ELR (cell line): ENCODE measurements around the gene TNFSF13.

Experiments
- DNase-seq: peaks from one replicate; pipeline ENCODE4 v3.0.0-alpha.2; 2015; ENCODE audit warnings: low read depth

Gene TNFSF13, protein sequence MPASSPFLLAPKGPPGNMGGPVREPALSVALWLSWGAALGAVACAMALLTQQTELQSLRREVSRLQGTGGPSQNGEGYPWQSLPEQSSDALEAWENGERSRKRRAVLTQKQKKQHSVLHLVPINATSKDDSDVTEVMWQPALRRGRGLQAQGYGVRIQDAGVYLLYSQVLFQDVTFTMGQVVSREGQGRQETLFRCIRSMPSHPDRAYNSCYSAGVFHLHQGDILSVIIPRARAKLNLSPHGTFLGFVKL

DNA sequence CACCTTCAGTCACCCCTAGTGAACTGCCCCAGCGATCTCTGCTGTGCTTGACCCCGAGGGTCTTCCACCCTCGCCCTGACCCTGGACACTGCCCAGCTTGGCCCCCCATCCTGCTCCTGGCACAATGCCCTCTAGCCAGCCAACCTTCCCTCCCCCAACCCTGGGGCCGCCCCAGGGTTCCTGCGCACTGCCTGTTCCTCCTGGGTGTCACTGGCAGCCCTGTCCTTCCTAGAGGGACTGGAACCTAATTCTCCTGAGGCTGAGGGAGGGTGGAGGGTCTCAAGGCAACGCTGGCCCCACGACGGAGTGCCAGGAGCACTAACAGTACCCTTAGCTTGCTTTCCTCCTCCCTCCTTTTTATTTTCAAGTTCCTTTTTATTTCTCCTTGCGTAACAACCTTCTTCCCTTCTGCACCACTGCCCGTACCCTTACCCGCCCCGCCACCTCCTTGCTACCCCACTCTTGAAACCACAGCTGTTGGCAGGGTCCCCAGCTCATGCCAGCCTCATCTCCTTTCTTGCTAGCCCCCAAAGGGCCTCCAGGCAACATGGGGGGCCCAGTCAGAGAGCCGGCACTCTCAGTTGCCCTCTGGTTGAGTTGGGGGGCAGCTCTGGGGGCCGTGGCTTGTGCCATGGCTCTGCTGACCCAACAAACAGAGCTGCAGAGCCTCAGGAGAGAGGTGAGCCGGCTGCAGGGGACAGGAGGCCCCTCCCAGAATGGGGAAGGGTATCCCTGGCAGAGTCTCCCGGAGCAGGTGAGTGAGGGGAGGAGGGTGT is at the start of gene TNFSF13:
Gene TNFSF13 (plus strand): TSS at position 207 of the 776 bp plus-strand sequence. CDS start 290 bp downstream, at position 497.
- no peak for DNase-seq

DNA sequence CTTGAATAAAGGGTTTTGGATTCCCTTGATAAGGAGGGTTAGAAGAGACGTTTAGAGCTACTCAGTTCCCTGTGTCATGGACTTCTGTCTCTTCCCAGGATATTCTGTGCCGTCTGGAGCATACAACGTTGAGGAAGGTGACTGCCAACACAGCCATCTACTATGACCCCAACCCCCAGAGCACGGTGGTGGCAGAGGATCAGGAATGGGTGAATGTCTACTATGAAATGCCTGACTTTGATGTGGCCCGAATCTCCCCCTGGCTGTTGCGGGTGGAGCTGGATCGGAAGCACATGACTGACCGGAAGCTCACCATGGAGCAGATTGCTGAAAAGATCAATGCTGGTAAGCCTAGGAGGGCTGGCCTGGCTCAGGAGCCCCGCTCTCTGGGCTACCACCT is 49.7 kb upstream of the TNFSF13 start:
- DNase-seq: no peak

DNA sequence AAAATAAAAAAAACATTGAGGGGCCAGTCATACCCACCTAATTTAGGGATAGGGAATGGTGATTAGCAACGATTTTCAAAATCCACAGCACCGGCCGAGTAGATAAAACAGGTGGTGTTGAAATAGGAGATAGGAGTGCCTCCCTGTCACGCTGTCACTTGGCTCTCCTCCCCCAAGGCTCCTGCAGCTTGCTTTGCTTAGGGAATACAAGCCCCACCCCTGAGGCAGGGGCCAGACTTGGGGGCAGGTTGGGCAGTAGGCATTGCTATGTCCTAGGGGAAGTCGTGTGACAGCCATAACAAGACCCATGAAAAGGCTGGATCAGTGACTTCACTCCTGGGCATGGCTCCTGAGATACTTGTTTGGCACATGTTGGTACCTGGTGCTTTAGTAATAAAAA is 48.6 kb upstream of the TNFSF13 start:
- DNase-seq: no peak

- DNase-seq: no peak
Measured at GRCh38 chr17:7511108-7511507, 47.4 kb upstream of the TNFSF13 start.

DNA sequence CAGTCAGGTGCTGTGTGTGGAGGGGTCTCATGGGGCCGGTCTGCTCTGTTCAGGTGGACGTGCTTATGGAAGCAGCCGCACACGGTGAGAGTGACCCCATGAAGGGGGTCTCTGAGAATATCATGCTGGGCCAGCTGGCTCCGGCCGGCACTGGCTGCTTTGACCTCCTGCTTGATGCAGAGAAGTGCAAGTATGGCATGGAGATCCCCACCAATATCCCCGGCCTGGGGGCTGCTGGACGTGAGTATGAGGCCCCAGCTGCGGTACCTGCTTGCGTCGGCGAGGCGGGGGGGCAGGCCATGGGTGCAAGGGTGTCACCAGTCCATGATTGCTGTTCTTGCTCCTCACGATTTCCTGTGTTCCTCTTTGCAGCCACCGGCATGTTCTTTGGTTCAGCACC is 46.4 kb upstream of the TNFSF13 start:
- DNase-seq: no peak

- DNase-seq: no peak
Measured at GRCh38 chr17:7512824-7513540, 45.6 kb upstream of the TNFSF13 start.

DNA sequence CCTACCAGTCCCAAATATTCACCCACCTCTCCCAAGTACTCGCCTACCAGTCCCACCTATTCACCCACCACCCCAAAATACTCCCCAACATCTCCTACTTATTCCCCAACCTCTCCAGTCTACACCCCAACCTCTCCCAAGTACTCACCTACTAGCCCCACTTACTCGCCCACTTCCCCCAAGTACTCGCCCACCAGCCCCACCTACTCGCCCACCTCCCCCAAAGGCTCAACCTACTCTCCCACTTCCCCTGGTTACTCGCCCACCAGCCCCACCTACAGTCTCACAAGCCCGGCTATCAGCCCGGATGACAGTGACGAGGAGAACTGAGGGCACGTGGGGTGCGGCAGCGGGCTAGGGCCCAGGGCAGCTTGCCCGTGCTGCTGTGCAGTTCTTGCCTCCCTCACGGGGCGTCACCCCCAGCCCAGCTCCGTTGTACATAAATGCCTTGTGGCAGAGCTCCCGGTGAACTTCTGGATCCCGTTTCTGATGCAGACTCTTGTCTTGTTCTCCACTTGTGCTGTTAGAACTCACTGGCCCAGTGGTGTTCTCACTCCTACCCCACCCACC is 44.6 kb upstream of the TNFSF13 start:
- no peak for DNase-seq

DNA sequence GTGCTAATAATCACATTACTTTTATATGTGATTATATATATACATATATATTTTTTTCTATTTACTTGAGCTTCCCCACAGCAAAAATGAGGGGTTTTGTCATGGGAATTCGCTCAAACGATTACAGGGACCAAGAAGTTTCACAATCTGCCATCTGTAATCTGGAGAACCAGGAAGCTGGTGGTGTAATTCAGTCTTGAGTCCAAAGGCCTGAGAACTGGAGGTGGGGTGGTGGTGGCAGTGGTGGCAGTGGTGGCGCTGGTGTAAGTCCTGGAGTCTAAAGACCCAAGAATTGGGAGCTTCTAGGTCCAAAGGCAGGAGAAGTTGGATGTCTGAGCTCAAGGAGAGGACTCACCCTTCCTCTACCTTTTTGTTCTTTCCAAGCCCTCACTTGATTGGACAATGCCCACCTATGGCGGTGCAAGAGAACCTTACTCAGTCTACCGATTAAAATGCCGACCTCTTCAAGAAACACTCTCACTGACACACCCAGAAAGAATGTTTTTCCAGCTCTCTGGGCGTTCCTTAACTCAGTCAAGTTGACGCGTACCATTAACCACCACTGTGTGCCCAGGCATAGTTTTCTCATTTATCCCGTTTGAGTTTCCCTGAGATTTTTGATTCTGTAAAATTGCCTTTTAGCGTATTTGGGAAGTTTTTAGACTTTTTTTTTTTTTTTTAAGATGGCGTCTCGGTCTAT is 42.5 kb upstream of the TNFSF13 start:
- no peak for DNase-seq

DNA sequence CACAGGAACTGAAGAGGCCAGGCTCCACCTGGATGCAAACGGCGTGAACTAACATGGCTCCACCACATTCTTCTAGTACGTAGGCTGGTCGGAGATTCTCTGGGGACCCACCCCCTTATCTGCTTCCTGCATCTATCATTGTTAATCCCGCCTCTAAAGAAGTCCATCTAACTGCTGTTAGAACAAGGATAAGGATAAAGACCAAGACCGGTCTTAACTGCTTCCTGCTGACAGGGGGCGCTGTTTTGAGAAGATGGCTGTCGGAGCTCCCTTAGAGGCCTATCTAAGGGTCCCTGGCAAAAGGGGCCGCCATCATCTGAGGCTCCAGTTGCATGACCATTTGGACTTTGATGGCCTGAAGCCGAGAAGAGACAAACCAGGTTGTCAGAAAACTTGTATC is 35.5 kb upstream of the TNFSF13 start:
- DNase-seq: peak; percentile 42

DNA sequence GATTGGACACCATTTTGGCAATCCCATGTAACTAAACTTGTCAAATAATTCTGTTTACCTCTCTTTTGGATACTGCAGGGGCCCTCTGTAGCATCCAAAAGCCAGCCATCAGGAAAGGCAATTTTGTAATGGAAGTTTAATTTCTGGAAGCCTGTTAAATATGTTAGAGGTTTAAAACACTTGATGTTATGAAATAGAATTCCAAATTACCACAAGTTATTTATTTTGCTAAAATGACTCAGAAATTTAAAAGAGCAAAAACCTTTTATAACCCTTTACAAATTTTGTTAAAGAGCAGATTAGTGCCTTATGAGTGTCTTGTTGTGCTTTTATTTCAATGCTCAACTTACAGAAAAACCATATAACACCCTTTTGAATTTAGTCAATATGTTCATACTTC is 29.7 kb upstream of the TNFSF13 start:
- DNase-seq: no peak

DNA sequence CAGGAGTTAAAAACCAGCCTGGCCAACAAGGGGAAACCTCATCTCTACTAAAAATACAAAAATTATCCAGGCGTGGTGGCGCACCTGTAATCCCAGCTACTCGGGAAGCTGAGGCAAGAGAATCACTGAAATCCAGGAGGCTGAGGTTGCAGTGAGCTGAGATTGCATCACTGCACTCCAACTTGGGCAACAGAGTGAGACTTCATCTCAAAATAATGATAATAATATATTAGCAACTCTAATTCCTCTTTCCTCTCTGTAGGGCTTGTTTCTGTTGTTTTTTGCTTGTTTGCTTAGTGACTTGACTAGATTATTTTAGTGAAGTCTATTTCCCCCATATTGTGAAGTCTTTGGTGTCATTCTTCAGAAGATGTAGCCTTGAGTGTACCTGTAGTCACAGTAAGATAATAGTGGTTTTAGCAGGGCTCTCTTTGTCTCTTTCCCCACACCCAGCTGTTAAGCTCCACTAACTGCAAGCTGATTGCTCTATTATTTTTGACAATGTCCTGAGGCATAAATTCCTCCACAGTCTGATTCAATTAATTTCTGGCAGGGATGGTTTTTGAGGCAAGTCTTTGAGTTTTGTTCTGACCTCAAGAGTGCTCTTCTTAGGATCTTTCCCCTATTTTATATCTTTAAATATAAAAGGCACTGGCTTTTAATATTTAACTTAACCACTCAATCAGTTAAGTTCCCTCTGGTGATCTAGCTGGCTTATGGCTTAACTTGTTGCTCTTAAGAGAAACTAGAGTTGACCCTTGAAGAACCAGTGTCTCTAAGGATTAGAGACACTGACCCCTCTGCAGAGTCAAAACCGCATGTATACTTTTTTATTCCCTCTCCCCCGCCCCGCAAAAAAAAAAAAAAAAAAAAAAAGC is 28.3 kb upstream of the TNFSF13 start:
- DNase-seq: no peak

DNA sequence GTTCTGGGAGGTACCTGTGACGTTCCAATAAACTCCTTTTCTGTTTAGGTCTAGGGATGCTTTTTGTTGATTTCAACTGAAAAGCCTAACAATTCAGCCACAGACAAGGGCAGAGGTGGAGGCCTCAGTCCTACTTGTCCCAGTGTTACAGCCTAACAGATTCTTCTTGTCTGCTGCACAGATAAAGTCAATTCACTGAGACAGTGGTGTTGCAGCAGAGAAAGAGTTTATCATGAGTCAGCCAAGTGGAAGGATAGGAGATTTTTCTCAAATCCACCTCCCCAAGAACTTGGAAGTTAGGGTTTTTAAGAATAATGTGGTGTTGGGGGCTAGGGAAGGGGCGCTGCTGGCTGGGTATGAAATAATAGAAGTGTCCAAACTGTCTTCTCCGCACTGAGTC is 20.5 kb upstream of the TNFSF13 start:
- DNase-seq: no peak

DNA sequence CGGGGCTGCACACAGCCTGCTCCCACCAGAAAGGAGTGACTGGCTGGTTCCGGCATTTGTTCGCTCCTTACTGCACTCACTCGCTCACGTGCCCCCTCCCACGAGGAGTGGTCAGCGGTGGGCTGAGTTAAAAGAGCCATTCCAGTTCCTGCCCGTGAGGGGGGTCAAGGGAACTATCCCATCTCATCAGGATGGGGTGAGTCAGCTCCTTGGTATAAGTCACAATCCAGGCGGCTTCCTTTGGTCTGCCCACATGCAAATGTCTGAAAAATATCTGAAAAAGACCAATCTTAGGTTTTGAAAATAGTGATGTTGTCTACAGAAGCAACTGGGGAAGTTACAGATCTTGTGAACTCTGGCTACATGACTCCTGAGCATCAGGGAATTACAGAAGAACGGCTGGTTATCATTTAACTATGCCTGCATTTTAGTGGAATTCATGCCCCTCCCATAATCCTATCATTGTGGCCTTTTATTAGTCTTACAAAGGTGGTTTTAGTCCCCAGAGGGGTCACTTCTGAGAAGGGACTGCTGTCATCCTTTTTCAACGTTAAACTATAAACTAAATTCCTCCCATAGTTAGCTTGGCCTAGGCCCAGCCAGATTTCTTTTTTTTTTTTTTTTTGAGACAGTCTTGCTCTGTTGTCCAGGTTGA is 19.5 kb upstream of the TNFSF13 start:
- DNase-seq: peak; percentile 66

DNA sequence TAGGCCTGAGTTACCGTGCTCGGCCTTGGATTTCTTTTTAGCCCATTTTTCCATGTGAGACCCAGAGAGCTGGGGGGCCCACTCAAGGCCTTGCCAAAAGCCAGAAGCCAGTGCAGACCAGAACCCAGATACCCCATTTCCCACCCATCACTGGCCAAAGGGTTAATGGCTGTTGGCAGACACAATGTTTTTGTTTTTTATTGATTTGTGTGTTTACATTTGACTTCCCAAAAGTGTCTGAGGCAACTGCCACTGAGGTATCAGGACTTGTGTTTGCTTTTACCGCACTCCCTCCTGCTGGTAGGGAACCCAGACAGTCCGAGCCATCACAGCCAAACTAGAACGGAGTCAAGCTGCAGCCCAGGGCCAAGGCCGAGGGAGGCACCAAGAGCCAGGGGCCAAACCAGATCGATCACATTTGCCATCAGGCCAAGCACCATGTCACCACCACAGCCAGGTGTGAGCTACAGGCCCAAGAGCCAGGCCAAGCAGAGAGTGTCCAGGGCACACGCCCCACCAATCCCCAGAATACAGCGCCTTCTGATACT is 17.4 kb upstream of the TNFSF13 start:
- DNase-seq: no peak

- DNase-seq: no peak
Measured at GRCh38 chr17:7544911-7545310, 13.6 kb upstream of the TNFSF13 start.

GRCh38 chr17:7548585-7549400 is 9.8 kb upstream of the TNFSF13 start, which contains the start of gene TNFSF12:
Gene TNFSF12, plus strand, starts transcription at chr17:7549058. Its CDS starts 96 bp downstream, at chr17:7549154.
- DNase-seq: peak; percentile 62

- DNase-seq: no peak
Measured at GRCh38 chr17:7549401-7550055, 9.0 kb upstream of the TNFSF13 start.

- no peak for DNase-seq
Measured at GRCh38 chr17:7550344-7550743, 8.2 kb upstream of the TNFSF13 start.

GRCh38 chr17:7551396-7551795 is 7.2 kb upstream of the TNFSF13 start:
- no peak for DNase-seq
